ENCODE results near the gene VASH2. TPM values are rescaled to one million over a fixed set of nuclear protein-coding genes. Genes with fewer than 3 reads are reported as not detected.

The VASH2 gene
- total RNA-seq, 4 donors from 2014 or later, result 0.24 to 2.0 (median 1.1) TPM

DNA sequence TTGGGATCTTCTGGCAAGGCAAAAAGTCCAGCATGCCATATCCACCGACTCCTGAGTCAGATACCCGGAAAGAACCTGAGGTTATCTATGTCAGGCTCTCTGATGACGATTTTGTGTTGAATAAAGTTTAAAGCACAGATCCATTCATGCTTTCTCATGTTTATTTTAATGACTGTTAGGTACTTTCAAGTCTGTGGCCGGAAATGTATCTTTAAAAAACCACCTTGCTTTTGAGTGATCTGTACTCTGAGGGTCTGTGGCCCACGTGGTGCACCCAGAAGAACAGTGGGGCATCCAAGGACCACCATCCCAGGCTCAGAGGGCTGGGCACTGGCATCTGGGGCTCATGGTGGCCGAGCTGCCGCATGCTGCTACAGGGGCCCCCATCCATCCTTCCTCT is 30.1 kb upstream of the VASH2 start:
- Histone ChIP-seq H3K27me3 (no peaks in the 10 kb centered on the region), H3K27ac (no peak overlapping the region), H3K4me3 (replicated peaks in 1 of 3) (no peak overlapping the region), H3K9me3 (no peaks in the 10 kb centered on the region), H3K36me3 (no peaks in the 10 kb centered on the region), H3K4me1 (peaks cover 0 to 5% of the 10 kb centered on the region in 2 donors)
- TF ChIP-seq POLR2A (IDR thresholded peaks at IDR 0.05) (no peak), CTCF (IDR thresholded peaks at IDR 0.05) (no peak)
- 80 to 87% methylated on average over 5 to 7 of the region's 7 CpGs for WGBS, 2 donors
- DNase-seq, result no peak
- intact Hi-C loops (cut with DNase I), result no loop called here

- H3K27me3 ChIP-seq, result no peaks in the 10 kb centered on the region
- WGBS, 2 donors, result 67 to 69% methylated on average over 6 of the region's 6 CpGs
- H3K4me1 ChIP-seq, result peaks cover 0 to 5% of the 10 kb centered on the region in 2 donors
- no peaks in the 10 kb centered on the region for H3K36me3 ChIP-seq
- intact Hi-C loops (cut with DNase I), result no loop called here
- no peak overlapping the region for H3K4me3 ChIP-seq (replicated peaks in 1 of 3)
- no peak overlapping the region for H3K27ac ChIP-seq
- no peak for DNase-seq
- TF ChIP-seq POLR2A (IDR thresholded peaks at IDR 0.05) (no peak), CTCF (IDR thresholded peaks at IDR 0.05) (peak in 1 of 6 experiments; percentile 24)
- no peaks in the 10 kb centered on the region for H3K9me3 ChIP-seq
Measured at GRCh38 chr1:212920896-212921295, 29.4 kb upstream of the VASH2 start.

DNA sequence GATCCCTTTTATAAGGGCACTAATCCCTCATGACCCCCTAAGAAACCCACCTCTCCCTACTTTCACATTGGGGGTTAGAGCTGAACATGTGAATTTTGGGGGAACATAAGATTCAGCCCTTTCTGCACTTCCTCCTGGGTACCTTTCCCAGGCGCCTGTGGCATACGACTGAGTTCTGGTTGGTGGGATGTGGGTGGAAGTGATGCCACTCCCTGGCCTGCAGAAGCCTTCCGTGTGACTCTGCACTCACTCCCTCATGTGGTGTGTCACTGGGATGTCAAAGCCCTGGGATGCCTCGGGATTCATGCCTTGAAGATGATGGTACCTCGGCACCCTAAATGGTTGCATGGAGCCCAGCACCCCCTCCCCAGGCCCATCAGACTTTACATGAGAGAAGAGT is 28.3 kb upstream of the VASH2 start:
- Histone ChIP-seq H3K36me3 (no peaks in the 10 kb centered on the region), H3K27me3 (no peaks in the 10 kb centered on the region), H3K9me3 (no peaks in the 10 kb centered on the region), H3K27ac (no peak overlapping the region), H3K4me3 (replicated peaks in 1 of 3) (no peak overlapping the region), H3K4me1 (no peaks in the 10 kb centered on the region)
- DNase-seq, result no peak
- TF ChIP-seq CTCF (IDR thresholded peaks at IDR 0.05), result no peak
- TF ChIP-seq POLR2A (IDR thresholded peaks at IDR 0.05), result no peak
- 82 to 90% methylated on average over 5 of the region's 5 CpGs for WGBS, 2 donors
- intact Hi-C loops (cut with DNase I), result no loop called here

GRCh38 chr1:212926372-212926771 is 24.0 kb upstream of the VASH2 start:
- Histone ChIP-seq H3K4me3 (replicated peaks in 1 of 3) (no peak overlapping the region), H3K27ac (no peak overlapping the region), H3K27me3 (no peaks in the 10 kb centered on the region), H3K4me1 (no peaks in the 10 kb centered on the region), H3K9me3 (no peaks in the 10 kb centered on the region), H3K36me3 (no peaks in the 10 kb centered on the region)
- no peak for DNase-seq
- intact Hi-C loops (cut with DNase I), result no loop called here
- 77 to 95% methylated on average over 6 of the region's 6 CpGs for WGBS, 2 donors
- TF ChIP-seq CTCF (IDR thresholded peaks at IDR 0.05) (no peak), POLR2A (IDR thresholded peaks at IDR 0.05) (no peak)

- no peaks in the 10 kb centered on the region for H3K27me3 ChIP-seq
- no peak overlapping the region for H3K27ac ChIP-seq
- no peaks in the 10 kb centered on the region for H3K4me1 ChIP-seq
- no peaks in the 10 kb centered on the region for H3K9me3 ChIP-seq
- H3K36me3 ChIP-seq, result no peaks in the 10 kb centered on the region
- 63 to 69% methylated on average over 10 of the region's 10 CpGs for WGBS, 2 donors
- TF ChIP-seq POLR2A (IDR thresholded peaks at IDR 0.05) (no peak), CTCF (IDR thresholded peaks at IDR 0.05) (no peak)
- DNase-seq, result no peak
- no peak overlapping the region for H3K4me3 ChIP-seq (replicated peaks in 1 of 3)
- intact Hi-C loops (cut with DNase I), result no loop called here
Measured at GRCh38 chr1:212928323-212929291, 21.7 kb upstream of the VASH2 start.

Measured in thyroid gland (tissue), 4 donors.